ENCODE data around the gene PITPNM1. TPM values are rescaled to one million over a fixed set of nuclear protein-coding genes. Genes with fewer than 3 reads are reported as not detected.
A peak's percentile ranks its signal among the peaks of the same experiment; 100 is the strongest.

The PITPNM1 gene
- total RNA-seq, 2 donors from 2014 or later = 89.3 to 91.4 TPM

DNA sequence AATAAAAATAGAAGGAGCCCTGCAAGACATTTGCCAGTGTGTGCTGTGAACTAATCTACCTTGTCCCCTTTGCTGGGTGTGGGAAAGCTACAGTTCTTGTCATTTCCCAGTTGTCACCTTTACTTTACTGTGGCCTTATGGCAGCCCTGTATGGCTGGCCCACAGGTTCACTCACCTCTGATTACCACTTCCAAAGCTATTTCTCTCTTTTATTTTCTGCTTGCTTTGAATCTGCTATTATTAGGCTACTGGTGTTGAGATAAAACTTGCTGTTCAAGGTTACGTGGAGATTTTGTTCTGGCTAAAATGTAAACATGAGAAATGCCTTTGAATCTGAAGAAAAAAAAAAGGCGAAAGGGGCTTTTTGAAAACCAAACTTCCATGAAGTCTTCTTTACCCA, 27.7 kb upstream of the PITPNM1 start:
- Histone ChIP-seq H3K36me3 (no peaks in the 10 kb centered on the region), H3K4me3 (no peak overlapping the region), H3K27ac (no peak overlapping the region)

DNA sequence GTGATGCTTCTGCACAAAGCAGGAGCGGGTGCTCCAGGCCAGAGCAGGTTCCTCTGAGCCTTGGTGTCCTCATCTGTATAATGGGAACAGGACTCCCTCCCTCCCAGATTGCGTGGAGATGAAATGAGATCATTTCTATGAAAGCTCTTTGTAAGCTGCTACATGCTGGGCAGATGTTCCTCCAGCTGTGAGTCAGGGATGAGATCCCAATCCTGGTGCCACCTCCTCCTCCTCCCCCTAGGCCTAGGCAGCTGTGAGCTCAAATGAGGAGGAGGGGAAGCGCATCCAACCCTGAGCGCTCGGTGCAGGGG, 25.1 kb upstream of the PITPNM1 start:
- no peaks in the 10 kb centered on the region for H3K36me3 ChIP-seq
- peaks cover 5% of the 10 kb centered on the region for H3K4me1 ChIP-seq
- H3K27me3 ChIP-seq = no peaks in the 10 kb centered on the region
- H3K9ac ChIP-seq (ENCODE audit: low read depth in 2 of 2, low read length in 2 of 2) = no peak overlapping the region
- H3K27ac ChIP-seq = no peak overlapping the region
- H3K9me3 ChIP-seq = no peaks in the 10 kb centered on the region
- no peak for DNase-seq
- TF ChIP-seq, protein P1, sequence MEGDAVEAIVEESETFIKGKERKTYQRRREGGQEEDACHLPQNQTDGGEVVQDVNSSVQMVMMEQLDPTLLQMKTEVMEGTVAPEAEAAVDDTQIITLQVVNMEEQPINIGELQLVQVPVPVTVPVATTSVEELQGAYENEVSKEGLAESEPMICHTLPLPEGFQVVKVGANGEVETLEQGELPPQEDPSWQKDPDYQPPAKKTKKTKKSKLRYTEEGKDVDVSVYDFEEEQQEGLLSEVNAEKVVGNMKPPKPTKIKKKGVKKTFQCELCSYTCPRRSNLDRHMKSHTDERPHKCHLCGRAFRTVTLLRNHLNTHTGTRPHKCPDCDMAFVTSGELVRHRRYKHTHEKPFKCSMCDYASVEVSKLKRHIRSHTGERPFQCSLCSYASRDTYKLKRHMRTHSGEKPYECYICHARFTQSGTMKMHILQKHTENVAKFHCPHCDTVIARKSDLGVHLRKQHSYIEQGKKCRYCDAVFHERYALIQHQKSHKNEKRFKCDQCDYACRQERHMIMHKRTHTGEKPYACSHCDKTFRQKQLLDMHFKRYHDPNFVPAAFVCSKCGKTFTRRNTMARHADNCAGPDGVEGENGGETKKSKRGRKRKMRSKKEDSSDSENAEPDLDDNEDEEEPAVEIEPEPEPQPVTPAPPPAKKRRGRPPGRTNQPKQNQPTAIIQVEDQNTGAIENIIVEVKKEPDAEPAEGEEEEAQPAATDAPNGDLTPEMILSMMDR (IDR thresholded peaks at IDR 0.05) = no peak
- no peak overlapping the region for H3K4me3 ChIP-seq
- intact Hi-C loops (cut with DNase I) = no loop called here

More for the DNA sequence above, 27.7 kb upstream of the PITPNM1 start:
- no peak for DNase-seq
- Histone ChIP-seq H3K9me3 (no peaks in the 10 kb centered on the region), H3K9ac (ENCODE audit: low read depth in 2 of 2, low read length in 2 of 2) (no peak overlapping the region), H3K27me3 (no peaks in the 10 kb centered on the region), H3K4me1 (no peaks in the 10 kb centered on the region)
- TF ChIP-seq, protein P1 (IDR thresholded peaks at IDR 0.05) = no peak
- intact Hi-C loops (cut with DNase I) = no loop called here

DNA sequence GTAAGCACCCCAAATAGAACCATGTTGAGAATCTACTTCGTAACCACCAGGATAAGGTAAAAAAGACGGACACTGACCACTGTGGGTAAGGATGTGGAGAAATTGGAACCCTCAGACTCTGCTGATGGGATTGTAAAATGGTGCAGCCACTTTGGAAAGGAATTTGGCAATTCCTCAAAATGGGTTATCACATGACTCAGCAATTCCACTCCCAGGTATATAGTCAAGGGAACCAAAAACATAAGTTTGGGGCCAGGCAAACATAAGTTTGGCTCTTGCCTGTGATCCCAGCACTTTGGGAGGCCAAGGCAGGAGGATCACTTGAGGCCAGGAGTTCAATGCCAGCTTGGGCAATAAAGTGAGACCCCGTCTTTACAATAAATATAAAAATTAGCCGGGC, 23.2 kb upstream of the PITPNM1 start:
- Histone ChIP-seq H3K27me3 (no peaks in the 10 kb centered on the region), H3K4me1 (peaks cover 5% of the 10 kb centered on the region), H3K36me3 (no peaks in the 10 kb centered on the region), H3K4me3 (no peak overlapping the region), H3K9me3 (no peaks in the 10 kb centered on the region), H3K27ac (no peak overlapping the region), H3K9ac (ENCODE audit: low read depth in 2 of 2, low read length in 2 of 2) (no peak overlapping the region)
- intact Hi-C loops (cut with DNase I) = no loop called here
- TF ChIP-seq, protein P1 (IDR thresholded peaks at IDR 0.05) = no peak
- no peak for DNase-seq

DNA sequence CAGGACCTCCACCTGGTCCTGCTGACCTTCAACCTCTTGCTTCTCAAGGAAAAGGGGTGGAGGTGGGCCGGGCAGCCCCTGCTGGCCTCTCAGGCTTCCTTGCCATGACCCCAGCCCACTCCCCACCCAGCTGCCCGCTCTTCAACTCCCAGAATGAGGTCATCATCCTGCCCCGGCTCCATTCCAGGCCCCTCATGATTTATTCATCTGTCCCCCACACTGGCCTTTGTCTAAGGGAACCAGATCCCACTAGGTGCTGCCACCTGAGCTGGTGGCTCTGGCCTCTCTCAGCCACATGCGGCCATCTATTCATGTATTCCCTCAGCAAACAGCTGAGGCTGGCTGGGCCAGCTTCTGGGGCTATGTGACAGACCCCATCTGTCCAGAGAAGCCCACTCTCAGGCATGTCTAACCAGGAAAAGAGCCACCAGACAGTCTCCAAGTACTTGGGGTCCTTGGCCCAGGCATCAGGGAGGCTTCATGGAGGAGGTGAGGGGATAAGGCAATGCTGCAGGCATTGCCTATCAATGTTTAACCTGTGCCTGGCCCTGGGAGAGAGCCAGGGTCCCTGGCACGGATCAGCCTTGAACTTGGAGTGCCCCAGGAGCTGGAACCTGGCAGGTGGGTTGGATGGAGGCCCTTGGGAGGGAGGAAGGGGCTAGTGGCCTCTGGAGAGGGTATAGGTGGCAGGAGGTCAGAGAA, 20.3 kb upstream of the PITPNM1 start:
- H3K27ac ChIP-seq = peak overlapping the region; percentile 61
- DNase-seq = no peak
- no peaks in the 10 kb centered on the region for H3K9me3 ChIP-seq

DNA sequence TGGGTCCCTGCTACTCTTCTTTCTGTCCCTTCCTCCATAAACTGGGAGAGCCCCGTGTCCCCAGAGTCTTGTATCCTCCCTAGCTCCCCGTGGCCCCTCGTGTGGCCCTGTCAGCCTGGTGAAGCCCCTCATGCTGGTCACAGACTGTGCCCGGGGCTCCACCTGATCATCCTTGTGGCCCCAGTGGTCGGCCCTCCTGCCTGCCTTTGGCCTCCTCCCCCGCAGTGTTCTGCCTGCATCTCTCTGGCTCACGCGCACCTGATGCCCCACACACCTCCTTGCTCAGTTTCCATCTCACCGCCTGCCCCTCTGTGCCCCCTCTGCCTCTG, 19.3 kb upstream of the PITPNM1 start:
- Histone ChIP-seq H3K9ac (ENCODE audit: low read depth in 2 of 2, low read length in 2 of 2) (no peak overlapping the region), H3K4me3 (no peak overlapping the region), H3K36me3 (no peaks in the 10 kb centered on the region), H3K9me3 (no peaks in the 10 kb centered on the region), H3K27ac (no peak overlapping the region), H3K4me1 (peaks cover 5% of the 10 kb centered on the region), H3K27me3 (no peaks in the 10 kb centered on the region)
- no peak for DNase-seq
- TF ChIP-seq, protein P1 (IDR thresholded peaks at IDR 0.05) = no peak
- intact Hi-C loops (cut with DNase I) = no loop called here

More for the DNA sequence above, 20.3 kb upstream of the PITPNM1 start:
- Histone ChIP-seq H3K9ac (ENCODE audit: low read depth in 2 of 2, low read length in 2 of 2) (peak overlapping the region in 1 of 2 donors; percentile 55), H3K4me1 (peaks cover 5% of the 10 kb centered on the region), H3K27me3 (no peaks in the 10 kb centered on the region), H3K36me3 (no peaks in the 10 kb centered on the region), H3K4me3 (no peak overlapping the region)
- TF ChIP-seq, protein P1 (IDR thresholded peaks at IDR 0.05) = no peak
- intact Hi-C loops (cut with DNase I) = no loop called here

Measured in colonic mucosa (tissue), 4 donors.